Ascending aorta (tissue), 2 donors: ENCODE results near the gene RAD51B. TPM values are rescaled to one million over a fixed set of nuclear protein-coding genes. Genes with fewer than 3 reads are reported as not detected.

Source experiments
- DNase-seq, 2 donors: peaks; one replicate each; pipeline ENCODE4 v3.0.0-alpha.2; 2019; ENCODE audit warnings: low spot score in 2 of 2
- H3K27ac ChIP-seq, 2 donors: fragments of 200-600 bp; sonication (generic); one replicate each; pipeline ENCODE4 v1.5.1; 2016 to 2017; ENCODE audit warnings: mild to moderate bottlenecking in 1 of 2
- H3K27me3 ChIP-seq: fragments of 200-600 bp; sonication (generic); one replicate; pipeline ENCODE4 v1.5.1; 2017
- H3K36me3 ChIP-seq, 2 donors: fragments of 200-600 bp; sonication (generic); one replicate each; pipeline ENCODE4 v1.5.1; 2016
- H3K4me1 ChIP-seq, 2 donors: fragments of 200-600 bp; sonication (generic); one replicate each; pipeline ENCODE4 v1.5.1; 2016 to 2017; ENCODE audit warnings: mild to moderate bottlenecking in 1 of 2
- H3K4me3 ChIP-seq, 2 donors: fragments of 200-600 bp; sonication (generic); one replicate each; pipeline ENCODE4 v1.5.1; 2016 to 2017; ENCODE audit warnings: mild to moderate bottlenecking in 1 of 2
- H3K9me3 ChIP-seq, 2 donors: fragments of 200-600 bp; sonication (generic); one replicate each; pipeline ENCODE4 v1.5.1; 2016
- intact Hi-C: fragments of 100-400 bp; cut with DNase I; formaldehyde crosslinking; loops from one replicate; pipeline ENCODE4 v1.15.1; 2023
- total RNA-seq: library from RNA; depleted of rRNA; stranded (reverse); fragments of >200 nt; gene quantifications from one replicate; pipeline ENCODE4 v1.1.0, GENCODE V29; 2016
- TF ChIP-seq, protein P1 (sequence below), 3 experiments: fragments of 200-600 bp in 2 of 3; fragments of 450-650 bp in 1 of 3; sonication (generic) in 2 of 3; IDR thresholded peaks; one replicate each; pipeline ENCODE4 v1.5.1; 2016 to 2019; ENCODE audit warnings: antibody characterized with exemption in 3 of 3, mild to moderate bottlenecking in 1 of 3, moderate library complexity in 1 of 3

The RAD51B gene
- total RNA-seq, 1 donor from 2014 or later = not detected

GRCh38 chr14:68137704-68138619 lies 318.4 kb downstream of the RAD51B start:
- TF ChIP-seq, protein P1, sequence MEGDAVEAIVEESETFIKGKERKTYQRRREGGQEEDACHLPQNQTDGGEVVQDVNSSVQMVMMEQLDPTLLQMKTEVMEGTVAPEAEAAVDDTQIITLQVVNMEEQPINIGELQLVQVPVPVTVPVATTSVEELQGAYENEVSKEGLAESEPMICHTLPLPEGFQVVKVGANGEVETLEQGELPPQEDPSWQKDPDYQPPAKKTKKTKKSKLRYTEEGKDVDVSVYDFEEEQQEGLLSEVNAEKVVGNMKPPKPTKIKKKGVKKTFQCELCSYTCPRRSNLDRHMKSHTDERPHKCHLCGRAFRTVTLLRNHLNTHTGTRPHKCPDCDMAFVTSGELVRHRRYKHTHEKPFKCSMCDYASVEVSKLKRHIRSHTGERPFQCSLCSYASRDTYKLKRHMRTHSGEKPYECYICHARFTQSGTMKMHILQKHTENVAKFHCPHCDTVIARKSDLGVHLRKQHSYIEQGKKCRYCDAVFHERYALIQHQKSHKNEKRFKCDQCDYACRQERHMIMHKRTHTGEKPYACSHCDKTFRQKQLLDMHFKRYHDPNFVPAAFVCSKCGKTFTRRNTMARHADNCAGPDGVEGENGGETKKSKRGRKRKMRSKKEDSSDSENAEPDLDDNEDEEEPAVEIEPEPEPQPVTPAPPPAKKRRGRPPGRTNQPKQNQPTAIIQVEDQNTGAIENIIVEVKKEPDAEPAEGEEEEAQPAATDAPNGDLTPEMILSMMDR (IDR thresholded peaks at IDR 0.05) = no peak
- peak; percentile 17 to 84 for DNase-seq
- Histone ChIP-seq H3K27ac (peak overlapping the region; percentile 26 to 53), H3K4me3 (no peak overlapping the region), H3K4me1 (peaks cover 0 to 36% of the 10 kb centered on the region in 2 donors), H3K9me3 (no peaks in the 10 kb centered on the region), H3K36me3 (no peaks in the 10 kb centered on the region), H3K27me3 (no peaks in the 10 kb centered on the region)
- intact Hi-C loops = no loop called here

- H3K4me3 ChIP-seq = no peak overlapping the region
- H3K36me3 ChIP-seq = no peaks in the 10 kb centered on the region
- no peaks in the 10 kb centered on the region for H3K27me3 ChIP-seq
- intact Hi-C loops = loop anchor here (5.0 to 10.0 kb wide), 5 partner anchors 68 to 653 kb away; partner anchors contain the start of gene ZFP36L1
- TF ChIP-seq, protein P1 (IDR thresholded peaks at IDR 0.05) = no peak
- H3K4me1 ChIP-seq = peaks cover 0 to 47% of the 10 kb centered on the region in 2 donors
- DNase-seq = no peak
- H3K27ac ChIP-seq = peak overlapping the region; percentile 68 to 76
- no peaks in the 10 kb centered on the region for H3K9me3 ChIP-seq
These were observed 320.0 kb downstream of the RAD51B start for GRCh38 chr14:68139431-68140075.

GRCh38 chr14:68140076-68140741 lies 320.6 kb downstream of the RAD51B start:
- intact Hi-C loops = loop anchor here (5.0 to 10.0 kb wide), 5 partner anchors 67 to 652 kb away; partner anchors contain the start of gene ZFP36L1

DNA sequence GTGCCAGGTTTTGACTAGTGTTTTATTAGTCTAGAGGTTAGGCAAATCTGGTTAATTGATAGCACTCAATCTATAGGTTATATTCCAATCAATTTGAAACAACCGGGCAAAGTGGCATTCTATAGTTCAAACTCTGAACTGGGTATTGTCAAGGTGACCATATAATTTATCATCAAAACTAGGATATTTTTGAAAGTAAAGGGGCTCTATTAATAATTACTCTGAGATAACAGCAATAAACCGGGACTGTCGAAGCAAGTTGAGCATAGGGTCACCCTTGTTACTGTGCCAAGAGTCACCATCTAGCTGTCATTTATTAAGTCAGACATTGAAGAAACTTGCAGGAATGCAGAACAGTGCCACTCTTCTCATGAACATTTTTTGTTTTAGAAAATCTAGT lies 321.2 kb downstream of the RAD51B start:
- TF ChIP-seq, protein P1 (IDR thresholded peaks at IDR 0.05) = no peak
- no peaks in the 10 kb centered on the region for H3K9me3 ChIP-seq
- intact Hi-C loops = loop anchor here (5.0 to 10.0 kb wide), 5 partner anchors 66 to 651 kb away; partner anchors contain the start of gene ZFP36L1
- H3K27ac ChIP-seq = peak overlapping the region; percentile 68 to 76
- no peaks in the 10 kb centered on the region for H3K27me3 ChIP-seq
- no peak for DNase-seq
- H3K4me3 ChIP-seq = no peak overlapping the region
- peaks cover 0 to 47% of the 10 kb centered on the region in 2 donors for H3K4me1 ChIP-seq
- H3K36me3 ChIP-seq = no peaks in the 10 kb centered on the region

More at GRCh38 chr14:68140076-68140741, 320.6 kb downstream of the RAD51B start:
- DNase-seq = peak in 1 of 2 donors; percentile 83
- no peaks in the 10 kb centered on the region for H3K9me3 ChIP-seq
- H3K4me3 ChIP-seq = no peak overlapping the region
- no peaks in the 10 kb centered on the region for H3K27me3 ChIP-seq
- H3K27ac ChIP-seq = peak overlapping the region; percentile 68 to 76
- TF ChIP-seq, protein P1 (IDR thresholded peaks at IDR 0.05) = no peak
- peaks cover 0 to 47% of the 10 kb centered on the region in 2 donors for H3K4me1 ChIP-seq
- H3K36me3 ChIP-seq = no peaks in the 10 kb centered on the region
